AG08396 (cell line): ENCODE data around the gene ICAM4.
"Not testable (repeated sequence)": the region's sequence is repeated elsewhere in the genome, so short reads cannot be mapped to it uniquely, and the experiment has no call there.

Experiments used
- DNase-seq: peaks from one replicate; pipeline ENCODE4 v3.0.0; 2012; ENCODE audit warnings: low spot score, mixed read lengths

ICAM4 gene

GRCh38 chr19:10318807-10319682 lies 32.3 kb downstream of the ICAM4 start:
- peak; percentile 1 for DNase-seq

DNA sequence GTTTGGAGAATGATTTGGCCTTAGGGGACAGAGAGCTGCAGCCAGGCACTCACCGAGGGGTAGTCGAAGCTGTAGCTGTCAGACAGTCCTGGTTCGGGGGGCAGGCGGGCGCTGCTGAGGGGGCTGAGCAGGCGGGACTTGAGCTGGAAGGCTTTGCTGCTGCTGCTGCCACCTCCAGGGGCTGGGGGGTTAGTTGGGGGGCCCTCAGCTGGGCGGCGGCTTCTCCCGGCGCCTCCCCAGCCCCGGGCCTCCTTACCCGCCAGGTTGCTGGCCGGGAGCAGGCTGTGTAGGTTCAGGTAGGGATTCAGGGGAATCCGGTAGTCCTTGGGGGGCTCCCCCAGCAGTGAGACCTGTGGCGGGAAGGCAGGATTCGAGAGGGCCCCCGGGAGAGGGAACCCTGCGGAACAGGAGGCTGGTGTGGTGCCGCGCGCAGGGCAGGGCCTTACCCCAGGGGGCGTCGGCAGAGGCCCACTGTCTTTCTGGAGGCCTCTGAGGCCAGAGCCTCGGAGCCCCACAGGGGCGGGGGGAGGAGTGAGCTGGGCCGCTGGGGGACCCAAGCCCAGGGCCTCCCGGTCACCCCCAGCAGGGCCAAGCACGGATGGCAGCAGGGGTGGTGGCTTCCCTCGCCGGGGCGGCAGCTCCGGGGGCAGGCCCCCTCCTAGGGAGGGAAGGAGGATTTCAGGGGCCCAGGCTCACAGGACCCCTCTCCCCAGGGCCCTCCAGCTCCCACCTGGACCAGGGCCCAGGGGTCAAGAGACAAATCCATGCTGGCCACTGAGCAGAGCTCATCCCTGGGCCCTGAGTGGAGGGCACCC lies 34.1 kb downstream of the ICAM4 start:
- peak; percentile 8 for DNase-seq

GRCh38 chr19:10321417-10321797 lies 34.7 kb downstream of the ICAM4 start:
- DNase-seq, result peak; percentile 3

DNA sequence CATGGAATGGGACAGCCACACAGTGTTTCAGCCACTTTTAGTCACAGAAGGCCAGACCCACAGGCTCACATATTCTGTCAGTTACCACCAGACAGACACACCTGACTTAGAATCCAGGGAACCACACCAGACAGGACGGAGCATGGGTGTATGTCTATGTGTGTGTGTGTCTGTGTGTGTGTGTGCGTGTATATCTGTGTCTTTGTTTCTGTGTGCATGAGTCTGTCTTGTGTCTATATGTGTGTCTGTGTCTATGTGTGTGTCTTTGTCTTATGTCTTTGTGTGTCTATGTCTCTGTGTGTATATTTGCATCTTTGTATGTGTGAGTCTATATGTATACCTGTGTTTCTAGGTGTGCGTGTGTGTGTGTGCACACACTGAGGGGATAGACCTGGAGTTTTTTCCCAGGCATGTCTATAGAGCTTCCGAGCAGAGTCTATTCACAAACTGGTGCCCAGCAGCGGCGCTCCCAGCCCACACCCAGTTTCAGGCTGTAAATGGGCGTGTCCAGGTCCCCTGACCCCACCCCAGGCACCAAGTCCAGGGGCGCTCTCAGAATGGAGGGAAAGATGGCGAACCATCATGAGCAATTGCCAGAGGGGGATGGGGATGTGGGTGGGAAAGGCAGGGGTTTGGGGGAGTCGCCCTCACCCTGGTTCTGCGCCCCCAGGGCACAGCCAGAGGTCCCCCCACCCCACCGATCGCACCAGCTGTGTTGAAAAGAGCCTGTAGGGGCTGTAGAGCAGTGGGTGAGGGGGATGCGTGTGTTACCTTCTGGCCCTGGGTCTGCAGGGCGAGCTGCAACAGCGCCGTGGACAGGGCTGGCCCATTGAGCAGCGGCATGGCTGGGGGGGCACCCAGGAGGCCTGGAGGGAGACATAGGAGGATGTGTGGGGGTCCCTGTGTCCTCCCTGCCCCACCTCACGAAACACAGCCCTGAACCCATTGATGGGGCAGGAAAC lies 35.4 kb downstream of the ICAM4 start:
- DNase-seq, result peak; percentile 4

- DNase-seq, result no peak
Observed at GRCh38 chr19:10325732-10326131, 39.0 kb downstream of the ICAM4 start.

GRCh38 chr19:10327793-10328192 lies 41.0 kb downstream of the ICAM4 start:
- peak; percentile 3 for DNase-seq

DNA sequence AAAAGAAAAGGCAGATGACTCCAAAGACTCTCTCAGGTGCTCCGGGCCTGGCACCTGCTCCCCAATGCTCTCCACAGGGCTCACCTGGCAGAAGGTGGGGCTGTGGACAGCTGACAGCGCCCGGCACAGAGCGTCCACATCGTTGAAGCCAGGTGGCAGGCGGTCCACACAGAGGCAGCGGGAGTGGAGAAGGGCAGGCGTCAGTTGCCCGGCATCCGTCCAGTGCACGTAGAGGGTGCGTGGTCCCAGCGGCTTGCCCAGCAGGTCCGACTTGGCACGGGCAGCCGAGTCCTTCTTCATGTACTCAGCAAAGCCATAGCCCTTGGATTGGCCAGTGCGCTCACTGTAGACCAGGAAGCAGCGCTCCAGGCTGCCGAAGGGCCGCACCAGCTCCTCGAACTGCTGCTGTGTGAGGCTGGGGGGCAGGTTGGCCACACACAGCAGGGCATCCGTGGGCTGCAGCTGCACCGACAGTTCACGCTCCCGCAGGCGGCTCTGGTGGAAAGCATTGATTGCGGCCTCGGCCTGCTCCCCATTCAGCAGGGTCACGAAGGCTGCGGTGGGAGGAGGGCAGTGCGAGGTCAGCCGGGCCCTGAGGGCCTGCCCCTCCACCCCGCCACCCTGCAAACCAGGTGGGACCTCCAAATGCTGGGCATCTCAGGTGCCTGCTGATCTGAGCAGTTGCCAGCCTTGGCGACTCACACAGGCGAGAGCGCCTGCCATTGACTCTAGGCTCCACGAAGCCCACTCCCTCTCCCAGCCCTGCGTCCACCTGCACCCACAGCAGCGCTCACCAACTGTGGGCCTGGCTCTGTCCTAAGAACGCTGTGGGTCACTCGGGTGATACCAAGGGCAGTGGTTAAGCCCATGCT lies 42.0 kb downstream of the ICAM4 start:
- no peak for DNase-seq

DNA sequence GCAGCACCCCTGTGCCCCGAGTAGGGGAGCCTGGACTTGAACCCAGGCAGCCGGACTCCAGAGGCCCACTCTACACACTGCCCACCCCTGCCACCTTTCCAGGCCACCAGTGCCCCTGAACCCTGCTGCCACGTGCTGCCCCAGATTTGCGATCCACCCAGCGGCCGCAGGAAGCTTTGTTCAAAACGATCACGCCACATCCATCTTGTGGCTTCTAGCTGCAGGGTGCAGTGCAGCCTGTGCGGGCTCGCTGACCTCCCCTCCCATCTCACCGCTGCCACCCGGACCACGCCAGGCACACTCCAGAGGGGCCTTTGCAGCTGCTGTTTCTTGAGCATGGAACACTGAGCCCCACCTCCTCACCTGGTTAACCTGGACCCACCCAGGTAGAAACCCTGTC lies 42.8 kb downstream of the ICAM4 start:
- no peak for DNase-seq

DNA sequence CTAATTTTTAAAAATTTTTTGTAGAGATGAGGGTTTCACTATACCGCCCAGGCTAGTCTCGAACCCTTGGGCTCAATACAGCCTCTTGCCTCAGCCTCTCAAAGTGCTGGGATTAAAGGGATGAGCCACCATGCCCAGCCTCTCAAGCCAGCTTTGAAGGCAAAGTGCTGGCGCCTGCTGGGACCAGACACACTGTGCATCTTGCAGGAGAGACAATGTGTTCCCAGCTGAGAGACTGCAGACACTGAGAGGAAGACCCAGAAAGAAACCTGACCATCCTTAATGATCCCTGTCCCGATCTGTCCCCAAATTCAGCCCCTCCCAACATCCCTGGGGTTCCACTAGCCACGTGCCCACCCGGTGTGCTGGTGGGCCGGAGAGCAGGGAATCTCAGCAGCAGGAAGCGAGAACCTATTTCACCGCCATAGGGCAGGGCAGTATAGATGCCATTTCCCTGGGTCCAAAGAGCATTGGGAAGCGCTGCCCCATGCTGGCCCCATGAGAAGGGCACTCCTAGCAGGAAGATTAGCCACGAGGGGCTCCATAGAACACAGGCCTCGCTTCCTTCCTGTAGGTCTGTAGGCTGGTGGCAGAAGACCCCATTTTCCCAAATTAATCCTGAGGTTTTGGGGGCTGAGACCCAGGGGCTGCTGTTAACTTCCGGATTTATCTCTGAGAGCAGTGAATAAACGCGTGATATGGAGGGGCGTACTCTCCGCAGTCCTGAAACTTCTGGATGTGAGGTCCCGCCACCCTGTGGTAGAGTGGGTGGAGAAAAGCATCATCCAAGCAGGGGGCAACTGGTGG lies 45.6 kb downstream of the ICAM4 start:
- peak; percentile 3 for DNase-seq

DNA sequence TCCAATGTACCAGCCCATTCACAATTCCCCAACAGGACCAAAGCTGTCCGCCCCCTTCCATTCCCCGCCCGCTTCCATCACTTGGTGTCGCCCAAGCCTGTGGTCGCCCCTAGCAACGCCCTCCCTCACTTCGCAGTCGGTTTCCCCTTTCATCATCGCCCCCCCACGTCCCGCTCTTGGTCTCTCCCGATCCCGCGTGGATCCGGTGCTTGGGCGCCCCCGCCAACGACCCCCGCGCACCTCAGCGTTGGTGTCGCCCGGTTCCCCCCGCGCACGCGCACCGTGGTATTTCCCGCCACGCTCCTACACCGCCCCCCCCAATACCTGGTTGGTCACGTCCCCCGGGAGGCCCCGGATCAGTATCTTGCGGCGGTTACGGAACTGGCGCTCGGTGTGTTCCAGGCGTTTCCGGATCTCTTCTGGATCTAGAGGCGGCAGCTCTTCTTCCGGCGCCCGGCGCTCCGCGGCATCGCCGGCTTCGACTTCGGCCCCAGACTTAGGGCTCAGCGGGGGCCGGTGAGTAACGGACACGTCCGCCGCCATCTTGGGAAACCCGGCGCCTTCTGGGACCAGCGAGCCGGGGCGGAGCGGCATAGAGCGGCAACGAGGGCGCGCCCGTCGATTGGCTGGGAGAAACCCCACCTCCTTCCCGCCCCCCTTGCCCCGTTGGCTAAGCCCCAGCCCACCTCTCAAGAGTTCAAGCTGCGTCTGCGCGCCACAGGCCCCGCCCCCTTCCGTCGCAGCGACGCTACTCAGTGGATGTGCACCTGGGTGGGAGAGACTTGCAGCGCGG lies 46.4 kb downstream of the ICAM4 start, which contains the start of gene RAVER1:
TSS of gene RAVER1 (minus strand) at position 565 of the 793 bp plus-strand sequence. CDS start at position 543, 22 bp downstream.
- DNase-seq, result peak; percentile 99

GRCh38 chr19:10333758-10334587 lies 47.2 kb downstream of the ICAM4 start:
- no peak for DNase-seq

GRCh38 chr19:10334588-10335351 lies 48.0 kb downstream of the ICAM4 start:
- peak; percentile 95 for DNase-seq

DNA sequence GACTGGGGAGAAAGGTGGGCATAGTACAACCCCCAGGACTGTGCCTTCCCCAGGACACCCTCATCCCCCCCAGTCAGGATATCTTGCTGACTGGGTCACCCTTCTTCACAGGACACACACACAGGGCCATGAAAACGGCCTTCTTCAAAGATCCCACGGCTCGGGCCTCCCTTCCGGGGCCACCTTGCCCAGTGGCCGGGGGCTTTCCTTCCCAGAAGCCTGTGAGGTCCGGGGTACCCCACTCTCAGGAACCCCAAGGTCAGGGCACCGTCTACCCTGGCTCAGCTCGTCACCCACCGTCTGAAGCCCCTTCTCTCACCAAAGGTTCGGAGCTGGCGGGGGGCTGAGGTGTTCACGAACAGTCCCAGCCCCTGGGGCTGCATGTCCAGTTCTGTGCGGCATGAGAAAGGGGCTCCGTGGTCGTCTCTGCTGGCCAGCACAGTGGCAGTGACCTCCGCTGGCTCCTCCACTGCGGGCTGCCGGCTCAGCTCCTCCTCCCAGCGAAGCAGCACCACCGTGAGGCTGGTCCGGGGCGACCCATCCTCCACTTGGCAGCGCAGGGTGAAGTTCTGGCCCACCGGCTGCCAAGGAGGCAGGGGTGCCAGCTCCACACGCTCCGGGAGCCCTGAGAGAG lies 48.7 kb downstream of the ICAM4 start:
- no peak for DNase-seq

DNA sequence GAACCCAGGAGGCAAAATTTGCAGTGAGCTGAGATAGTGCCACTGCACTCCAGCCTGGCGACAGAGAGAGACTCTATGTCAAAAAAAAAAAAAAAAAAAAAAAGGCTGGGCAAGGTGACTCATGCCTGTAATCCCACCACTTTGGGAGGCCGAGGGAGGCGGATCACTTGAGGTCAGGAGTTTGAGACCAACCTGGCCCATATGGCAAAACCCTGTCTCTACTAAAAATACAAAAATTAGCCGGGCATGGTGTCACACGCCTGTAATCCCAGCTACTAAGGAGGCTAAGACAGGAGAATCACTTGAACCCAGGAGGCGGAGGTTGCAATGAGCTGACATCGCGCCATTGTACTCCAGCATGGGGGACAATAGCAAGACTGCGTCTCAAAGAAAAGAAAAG lies 50.0 kb downstream of the ICAM4 start:
- DNase-seq, result not testable (repeated sequence)
